Liver (tissue), 9 donors: ENCODE results near the gene RHEB. TPM values are rescaled to one million over a fixed set of nuclear protein-coding genes. Genes with fewer than 3 reads are reported as not detected.

Experiments used
- DNase-seq: peaks from one replicate; pipeline ENCODE4 v3.0.0-alpha.2; 2017; ENCODE audit warnings: low spot score
- H3K27ac ChIP-seq, 2 donors: one replicate each; pipeline ENCODE4 v1.7.0; 2013; ENCODE audit warnings: inconsistent platforms in 2 of 2, low read length in 2 of 2, control low read depth in 1 of 2, low read depth in 1 of 2, mild to moderate bottlenecking in 1 of 2
- H3K27me3 ChIP-seq, 4 donors: one replicate each; pipeline versions ENCODE4 v1.6.1 to v1.7.0; 2013; ENCODE audit warnings: low read length in 3 of 4, inconsistent platforms in 1 of 4, mild to moderate bottlenecking in 1 of 4, moderate library complexity in 1 of 4; ENCODE audit not compliant: control insufficient read depth in 4 of 4, insufficient read depth in 4 of 4
- H3K36me3 ChIP-seq, 4 donors: one replicate each; pipeline versions ENCODE4 v1.6.1 to v1.7.0; 2013; ENCODE audit warnings: low read length in 3 of 4, mild to moderate bottlenecking in 3 of 4, low read depth in 1 of 4, moderate library complexity in 1 of 4; ENCODE audit not compliant: control insufficient read depth in 4 of 4, insufficient read depth in 3 of 4
- H3K4me1 ChIP-seq, 4 donors: one replicate each; pipeline versions ENCODE4 v1.6.1 to v1.7.0; 2013; ENCODE audit warnings: low read length in 3 of 4, mild to moderate bottlenecking in 3 of 4, moderate library complexity in 1 of 4; ENCODE audit not compliant: control insufficient read depth in 4 of 4, insufficient read depth in 4 of 4
- H3K4me3 ChIP-seq, 3 donors: one replicate each; pipeline versions ENCODE4 v1.6.1 to v1.7.0; 2013; ENCODE audit warnings: low read length in 3 of 3, control low read depth in 1 of 3, low read depth in 1 of 3, mild to moderate bottlenecking in 1 of 3
- H3K9ac ChIP-seq, 2 donors: one replicate each; pipeline ENCODE4 v1.7.0; 2013; ENCODE audit warnings: low read length in 2 of 2, mild to moderate bottlenecking in 2 of 2, moderate library complexity in 2 of 2, control low read depth in 1 of 2, low read depth in 1 of 2
- H3K9me3 ChIP-seq, 4 donors: one replicate each; pipeline versions ENCODE4 v1.6.1 to v1.7.0; 2013; ENCODE audit warnings: low read length in 3 of 4; ENCODE audit not compliant: control insufficient read depth in 4 of 4
- ATF3 ChIP-seq: IDR thresholded peaks from 2 replicates; pipeline ENCODE4 v1.6.1; 2016; ENCODE audit warnings: antibody characterized with exemption
- CTCF ChIP-seq: fragments of 150-350 bp; IDR thresholded peaks from 2 replicates; pipeline ENCODE4 v1.5.1; 2017; ENCODE audit warnings: improper control_type of control experiment, low read depth, low read length; ENCODE audit not compliant: missing input control
- EGR1 ChIP-seq, 2 donors: IDR thresholded peaks; 2 replicates each; pipeline ENCODE4 v1.6.1; 2016 to 2018; ENCODE audit warnings: antibody characterized with exemption in 2 of 2, low read depth in 2 of 2
- FOXA1 ChIP-seq: IDR thresholded peaks from 2 replicates; pipeline ENCODE4 v1.6.1; 2016; ENCODE audit warnings: antibody characterized with exemption
- FOXA2 ChIP-seq: IDR thresholded peaks from 2 replicates; pipeline ENCODE4 v1.6.1; 2016; ENCODE audit warnings: antibody characterized with exemption
- GABPA ChIP-seq, 2 donors: IDR thresholded peaks in 1 of 2; conservative IDR thresholded peaks in 1 of 2; 2 replicates each; pipeline ENCODE4 v1.6.1; 2016; ENCODE audit warnings: antibody characterized with exemption in 2 of 2, mild to moderate bottlenecking in 1 of 2, moderate library complexity in 1 of 2
- HNF4A ChIP-seq, 2 donors: conservative IDR thresholded peaks; 2 replicates each; pipeline ENCODE4 v1.6.1; 2016; ENCODE audit warnings: antibody characterized with exemption in 2 of 2, mild to moderate bottlenecking in 2 of 2
- HNF4G ChIP-seq: IDR thresholded peaks from 2 replicates; pipeline ENCODE4 v1.6.1; 2016; ENCODE audit warnings: antibody characterized with exemption
- JUND ChIP-seq, 2 donors: IDR thresholded peaks; 2 replicates each; pipeline ENCODE4 v1.6.1; 2016; ENCODE audit warnings: antibody characterized with exemption in 2 of 2
- NR2F2 ChIP-seq: IDR thresholded peaks from 2 replicates; pipeline ENCODE4 v1.6.1; 2016; ENCODE audit warnings: antibody characterized with exemption
- RAD21 ChIP-seq, 2 donors: IDR thresholded peaks; 2 replicates each; pipeline ENCODE4 v1.6.1; 2016; ENCODE audit warnings: antibody characterized with exemption in 2 of 2, mild to moderate bottlenecking in 2 of 2
- RXRA ChIP-seq, 2 donors: IDR thresholded peaks; 2 replicates each; pipeline ENCODE4 v1.6.1; 2017 to 2018; ENCODE audit warnings: antibody characterized with exemption in 2 of 2, mild to moderate bottlenecking in 1 of 2
- SP1 ChIP-seq: IDR thresholded peaks from 2 replicates; pipeline ENCODE4 v1.6.1; 2018; ENCODE audit warnings: antibody characterized with exemption, mild to moderate bottlenecking
- TAF1 ChIP-seq: conservative IDR thresholded peaks from 2 replicates; pipeline ENCODE4 v1.6.1; 2016; ENCODE audit warnings: antibody characterized with exemption, mild to moderate bottlenecking
- YY1 ChIP-seq: IDR thresholded peaks from 2 replicates; pipeline ENCODE4 v1.6.1; 2016; ENCODE audit warnings: antibody characterized with exemption, mild to moderate bottlenecking
- WGBS: extraction: QIAGEN DNeasy Blood & Tissue Kit; methylation state at CpG from one replicate; pipeline ENCODE4 v1.1.7; 2013; 5-methylcytosine and 5-hydroxymethylcytosine counted together
- polyA plus RNA-seq, 2 donors: library from polyadenylated mRNA; stranded (reverse) in 1 of 2; unstranded in 1 of 2; fragments of 200-250 nt in 1 of 2; fragments of >200 nt in 1 of 2; fragmentation: Nextera tagmentation in 1 of 2; extraction: Ambion mirVana in 1 of 2; gene quantifications; one replicate each; pipeline versions ENCODE4 v1.2.1 to v1.2.3, GENCODE V29; 2013 to 2015
- total RNA-seq, 2 donors: library from RNA; depleted of rRNA; stranded (reverse); fragments of >200 nt; gene quantifications; one replicate each; pipeline ENCODE4 v1.2.3, GENCODE V29; 2014
- TF ChIP-seq, protein P1 (sequence below): IDR thresholded peaks from 2 replicates; pipeline ENCODE4 v1.6.1; 2016; ENCODE audit warnings: antibody characterized with exemption, mild to moderate bottlenecking
- TF ChIP-seq, protein P2 (sequence below): IDR thresholded peaks from 2 replicates; pipeline ENCODE4 v1.6.1; 2016; ENCODE audit warnings: antibody characterized with exemption
- TF ChIP-seq, protein P3 (sequence below): IDR thresholded peaks from 2 replicates; pipeline ENCODE4 v1.6.1; 2016; ENCODE audit warnings: antibody characterized with exemption
- donor health status: healthy.
- donor health status: healthy.
- donor health status: healthy.
- donor health status: healthy.
- donor health status: healthy.

The RHEB gene
- total and polyA plus RNA-seq, 4 donors, result 29.5 to 59.0 (median 36.5) TPM

DNA sequence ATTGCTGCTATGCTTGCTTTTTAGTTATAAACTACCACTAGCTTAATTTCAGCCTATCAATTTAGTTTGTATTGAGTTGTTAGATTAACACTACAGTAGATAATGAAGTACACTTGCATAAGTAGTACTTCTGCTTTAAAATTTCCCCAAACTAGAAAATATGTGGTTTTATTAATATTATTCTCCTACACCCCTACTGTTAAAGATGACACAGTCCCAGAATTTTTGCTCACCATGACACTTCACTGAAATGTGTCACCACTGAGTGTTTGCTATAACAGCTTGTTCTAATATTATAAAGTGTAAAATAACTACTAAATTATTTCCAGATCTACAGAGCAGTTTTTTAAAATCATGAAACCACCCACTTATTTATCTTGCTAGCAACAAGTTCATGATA is 31.6 kb downstream of the RHEB start:
- Histone ChIP-seq H3K4me1 (peaks cover 2 to 7% (median 4%) of the 10 kb centered on the region in 4 donors), H3K36me3 (peaks cover 7 to 35% (median 30%) of the 10 kb centered on the region in 4 donors)
- DNase-seq, result no peak

DNA sequence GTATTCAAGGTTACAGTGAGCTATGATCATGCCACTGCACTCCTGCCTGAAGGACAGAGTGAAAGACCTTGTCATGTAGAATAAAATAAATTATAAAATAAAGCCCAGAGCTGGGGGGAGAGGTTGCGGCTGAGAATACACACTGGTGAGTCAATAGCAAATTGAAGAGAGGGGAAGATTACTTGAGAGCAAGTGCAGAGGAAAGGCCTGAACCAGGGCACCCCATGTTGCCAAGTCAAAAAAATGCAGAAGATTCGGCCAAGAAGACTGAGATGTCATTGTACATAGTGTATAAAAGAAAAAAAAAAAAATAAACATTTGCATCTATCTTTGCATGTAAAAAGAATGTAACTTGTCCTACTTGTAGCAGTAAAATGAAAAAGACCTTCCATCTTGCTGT is 32.5 kb downstream of the RHEB start:
- TF ChIP-seq EGR1 (IDR thresholded peaks at IDR 0.05; ENCODE audit: low read depth in 2 of 2), result no peak
- no peak for TF ChIP-seq FOXA1
- no peak for TF ChIP-seq HNF4G
- TF ChIP-seq RAD21 (IDR thresholded peaks at IDR 0.05), result no peak
- TF ChIP-seq RXRA (IDR thresholded peaks at IDR 0.05), result no peak
- TF ChIP-seq, protein P1, sequence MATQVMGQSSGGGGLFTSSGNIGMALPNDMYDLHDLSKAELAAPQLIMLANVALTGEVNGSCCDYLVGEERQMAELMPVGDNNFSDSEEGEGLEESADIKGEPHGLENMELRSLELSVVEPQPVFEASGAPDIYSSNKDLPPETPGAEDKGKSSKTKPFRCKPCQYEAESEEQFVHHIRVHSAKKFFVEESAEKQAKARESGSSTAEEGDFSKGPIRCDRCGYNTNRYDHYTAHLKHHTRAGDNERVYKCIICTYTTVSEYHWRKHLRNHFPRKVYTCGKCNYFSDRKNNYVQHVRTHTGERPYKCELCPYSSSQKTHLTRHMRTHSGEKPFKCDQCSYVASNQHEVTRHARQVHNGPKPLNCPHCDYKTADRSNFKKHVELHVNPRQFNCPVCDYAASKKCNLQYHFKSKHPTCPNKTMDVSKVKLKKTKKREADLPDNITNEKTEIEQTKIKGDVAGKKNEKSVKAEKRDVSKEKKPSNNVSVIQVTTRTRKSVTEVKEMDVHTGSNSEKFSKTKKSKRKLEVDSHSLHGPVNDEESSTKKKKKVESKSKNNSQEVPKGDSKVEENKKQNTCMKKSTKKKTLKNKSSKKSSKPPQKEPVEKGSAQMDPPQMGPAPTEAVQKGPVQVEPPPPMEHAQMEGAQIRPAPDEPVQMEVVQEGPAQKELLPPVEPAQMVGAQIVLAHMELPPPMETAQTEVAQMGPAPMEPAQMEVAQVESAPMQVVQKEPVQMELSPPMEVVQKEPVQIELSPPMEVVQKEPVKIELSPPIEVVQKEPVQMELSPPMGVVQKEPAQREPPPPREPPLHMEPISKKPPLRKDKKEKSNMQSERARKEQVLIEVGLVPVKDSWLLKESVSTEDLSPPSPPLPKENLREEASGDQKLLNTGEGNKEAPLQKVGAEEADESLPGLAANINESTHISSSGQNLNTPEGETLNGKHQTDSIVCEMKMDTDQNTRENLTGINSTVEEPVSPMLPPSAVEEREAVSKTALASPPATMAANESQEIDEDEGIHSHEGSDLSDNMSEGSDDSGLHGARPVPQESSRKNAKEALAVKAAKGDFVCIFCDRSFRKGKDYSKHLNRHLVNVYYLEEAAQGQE, result no peak
- TF ChIP-seq NR2F2, result no peak
- TF ChIP-seq GABPA (IDR thresholded peaks at IDR 0.05 in 1 of 2, conservative IDR thresholded peaks at IDR 0.05 in 1 of 2), result no peak
- no peak for TF ChIP-seq FOXA2
- no peak for TF ChIP-seq SP1
- TF ChIP-seq TAF1, result no peak
- no peak for TF ChIP-seq HNF4A (conservative IDR thresholded peaks at IDR 0.05)
- TF ChIP-seq, protein P2, sequence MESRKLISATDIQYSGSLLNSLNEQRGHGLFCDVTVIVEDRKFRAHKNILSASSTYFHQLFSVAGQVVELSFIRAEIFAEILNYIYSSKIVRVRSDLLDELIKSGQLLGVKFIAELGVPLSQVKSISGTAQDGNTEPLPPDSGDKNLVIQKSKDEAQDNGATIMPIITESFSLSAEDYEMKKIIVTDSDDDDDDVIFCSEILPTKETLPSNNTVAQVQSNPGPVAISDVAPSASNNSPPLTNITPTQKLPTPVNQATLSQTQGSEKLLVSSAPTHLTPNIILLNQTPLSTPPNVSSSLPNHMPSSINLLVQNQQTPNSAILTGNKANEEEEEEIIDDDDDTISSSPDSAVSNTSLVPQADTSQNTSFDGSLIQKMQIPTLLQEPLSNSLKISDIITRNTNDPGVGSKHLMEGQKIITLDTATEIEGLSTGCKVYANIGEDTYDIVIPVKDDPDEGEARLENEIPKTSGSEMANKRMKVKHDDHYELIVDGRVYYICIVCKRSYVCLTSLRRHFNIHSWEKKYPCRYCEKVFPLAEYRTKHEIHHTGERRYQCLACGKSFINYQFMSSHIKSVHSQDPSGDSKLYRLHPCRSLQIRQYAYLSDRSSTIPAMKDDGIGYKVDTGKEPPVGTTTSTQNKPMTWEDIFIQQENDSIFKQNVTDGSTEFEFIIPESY, result no peak
- TF ChIP-seq ATF3, result no peak
- no peak for TF ChIP-seq JUND (IDR thresholded peaks at IDR 0.05)
- no peak for TF ChIP-seq YY1
- TF ChIP-seq, protein P3, sequence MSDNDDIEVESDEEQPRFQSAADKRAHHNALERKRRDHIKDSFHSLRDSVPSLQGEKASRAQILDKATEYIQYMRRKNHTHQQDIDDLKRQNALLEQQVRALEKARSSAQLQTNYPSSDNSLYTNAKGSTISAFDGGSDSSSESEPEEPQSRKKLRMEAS, result no peak
- no peak for TF ChIP-seq CTCF
- no peak overlapping the region for H3K9ac ChIP-seq
- no peak overlapping the region for H3K27ac ChIP-seq
- H3K4me3 ChIP-seq, result no peak overlapping the region
- peaks cover 7 to 39% (median 32%) of the 10 kb centered on the region in 4 donors for H3K36me3 ChIP-seq
- 91% methylated on average over 2 of the region's 2 CpGs for WGBS
- H3K9me3 ChIP-seq, result no peaks in the 10 kb centered on the region
- H3K27me3 ChIP-seq, result no peaks in the 10 kb centered on the region
- DNase-seq, result no peak
- peaks cover 0 to 4% (median 2%) of the 10 kb centered on the region in 4 donors for H3K4me1 ChIP-seq

More for the DNA sequence above, 31.6 kb downstream of the RHEB start:
- Histone ChIP-seq H3K27ac (no peak overlapping the region), H3K27me3 (no peaks in the 10 kb centered on the region), H3K4me3 (no peak overlapping the region), H3K9ac (no peak overlapping the region), H3K9me3 (no peaks in the 10 kb centered on the region)
- TF ChIP-seq YY1, result no peak
- TF ChIP-seq, protein P1, result no peak
- TF ChIP-seq HNF4G, result no peak
- TF ChIP-seq SP1, result no peak
